GM12892 (cell line): ENCODE measurements around the gene PCDHGA1.

Source experiments
- POLR2A ChIP-seq: IDR thresholded peaks from 2 replicates; pipeline ENCODE4 v1.6.1; 2011; ENCODE audit warnings: low read depth, low read length, control low read depth
- POLR2AphosphoS5 ChIP-seq: IDR thresholded peaks from 2 replicates; pipeline ENCODE4 v1.6.1; 2011; ENCODE audit warnings: low read depth, low read length, control low read depth
- TAF1 ChIP-seq: IDR thresholded peaks from 2 replicates; pipeline ENCODE4 v1.6.1; 2011; ENCODE audit warnings: low read depth, mild to moderate bottlenecking, control low read depth, low read length, borderline replicate concordance

- no peak for TF ChIP-seq POLR2A
- TF ChIP-seq TAF1: no peak
- TF ChIP-seq POLR2AphosphoS5: no peak
Measured at GRCh38 chr5:141496038-141496437, 165.7 kb downstream of the PCDHGA1 start.
